ENCODE measurements around the gene ASS1. TPM values are rescaled to one million over a fixed set of nuclear protein-coding genes. Genes with fewer than 3 reads are reported as not detected.

The ASS1 gene
- total RNA-seq, 2 experiments from 2014 or later, result 2.6 to 4.1 TPM

GRCh38 chr9:130528674-130529073 lies 83.9 kb downstream of the ASS1 start:
- Mint-ChIP-seq H3K9me3 (no peaks in the 10 kb centered on the region), H3K4me1 (no peaks in the 10 kb centered on the region), H3K27ac (no peak overlapping the region), H3K4me3 (no peak overlapping the region), H3K36me3 (no peaks in the 10 kb centered on the region), H3K27me3 (peaks cover 6% of the 10 kb centered on the region)
- ATAC-seq (ENCODE audit: low read depth), result no peak
- POLR2A ChIA-PET, result no interaction called here
- no peak for DNase-seq

GRCh38 chr9:130530938-130531337 lies 86.2 kb downstream of the ASS1 start:
- H3K4me1 Mint-ChIP-seq, result peaks cover 3% of the 10 kb centered on the region
- H3K27me3 Mint-ChIP-seq, result peaks cover 22% of the 10 kb centered on the region
- no peak overlapping the region for H3K4me3 Mint-ChIP-seq
- no peak overlapping the region for H3K27ac Mint-ChIP-seq
- POLR2A ChIA-PET, result no interaction called here
- DNase-seq (no peak), ATAC-seq (ENCODE audit: low read depth) (no peak)
- H3K9me3 Mint-ChIP-seq, result no peaks in the 10 kb centered on the region
- H3K36me3 Mint-ChIP-seq, result no peaks in the 10 kb centered on the region

- no peak overlapping the region for H3K4me3 Mint-ChIP-seq
- ATAC-seq (ENCODE audit: low read depth) (no peak), DNase-seq (no peak)
- peaks cover 28% of the 10 kb centered on the region for H3K27me3 Mint-ChIP-seq
- H3K4me1 Mint-ChIP-seq, result peaks cover 4% of the 10 kb centered on the region
- POLR2A ChIA-PET, result no interaction called here
- H3K36me3 Mint-ChIP-seq, result no peaks in the 10 kb centered on the region
- H3K9me3 Mint-ChIP-seq, result no peaks in the 10 kb centered on the region
- H3K27ac Mint-ChIP-seq, result no peak overlapping the region
These were observed 86.9 kb downstream of the ASS1 start for GRCh38 chr9:130531670-130532069.

GRCh38 chr9:130532426-130533080 lies 87.8 kb downstream of the ASS1 start:
- H3K27ac Mint-ChIP-seq, result no peak overlapping the region
- POLR2A ChIA-PET, result no interaction called here
- no peak overlapping the region for H3K4me3 Mint-ChIP-seq
- H3K9me3 Mint-ChIP-seq, result no peaks in the 10 kb centered on the region
- H3K36me3 Mint-ChIP-seq, result no peaks in the 10 kb centered on the region
- DNase-seq (no peak), ATAC-seq (ENCODE audit: low read depth) (no peak)
- H3K4me1 Mint-ChIP-seq, result peaks cover 7% of the 10 kb centered on the region
- peaks cover 37% of the 10 kb centered on the region for H3K27me3 Mint-ChIP-seq

GRCh38 chr9:130535818-130536521 lies 91.2 kb downstream of the ASS1 start:
- Mint-ChIP-seq H3K27me3 (peaks cover 67% of the 10 kb centered on the region), H3K4me3 (no peak overlapping the region), H3K9me3 (no peaks in the 10 kb centered on the region), H3K4me1 (peaks cover 10% of the 10 kb centered on the region), H3K27ac (no peak overlapping the region), H3K36me3 (no peaks in the 10 kb centered on the region)
- POLR2A ChIA-PET, result no interaction called here
- ATAC-seq (ENCODE audit: low read depth) (no peak), DNase-seq (no peak)

- no peaks in the 10 kb centered on the region for H3K36me3 Mint-ChIP-seq
These were observed 91.9 kb downstream of the ASS1 start for GRCh38 chr9:130536701-130537107.

GRCh38 chr9:130537346-130538050 lies 92.7 kb downstream of the ASS1 start:
- Mint-ChIP-seq H3K27ac (no peak overlapping the region), H3K27me3 (peaks cover 68% of the 10 kb centered on the region), H3K4me1 (peaks cover 10% of the 10 kb centered on the region), H3K4me3 (no peak overlapping the region), H3K36me3 (no peaks in the 10 kb centered on the region), H3K9me3 (no peaks in the 10 kb centered on the region)
- POLR2A ChIA-PET, result interaction anchor here (0.6 kb wide), 1 partner anchor 13 kb away, joined by 4 read pairs; no protein-coding TSS in a partner anchor
- ATAC-seq (ENCODE audit: low read depth) (no peak), DNase-seq (no peak)

More at GRCh38 chr9:130536701-130537107, 91.9 kb downstream of the ASS1 start:
- DNase-seq, result no peak
- Mint-ChIP-seq H3K4me1 (peaks cover 10% of the 10 kb centered on the region), H3K27me3 (peaks cover 68% of the 10 kb centered on the region), H3K9me3 (no peaks in the 10 kb centered on the region), H3K4me3 (no peak overlapping the region), H3K27ac (no peak overlapping the region)
- no peak for ATAC-seq (ENCODE audit: low read depth)
- POLR2A ChIA-PET, result no interaction called here

GRCh38 chr9:130539420-130540223 lies 94.9 kb downstream of the ASS1 start:
- no peaks in the 10 kb centered on the region for H3K9me3 Mint-ChIP-seq
- H3K4me1 Mint-ChIP-seq, result peaks cover 10% of the 10 kb centered on the region
- H3K27me3 Mint-ChIP-seq, result peaks cover 69% of the 10 kb centered on the region
- no peak overlapping the region for H3K27ac Mint-ChIP-seq
- POLR2A ChIA-PET, result no interaction called here
- no peak for ATAC-seq (ENCODE audit: low read depth)
- H3K36me3 Mint-ChIP-seq, result no peaks in the 10 kb centered on the region
- H3K4me3 Mint-ChIP-seq, result no peak overlapping the region
- no peak for DNase-seq

- Mint-ChIP-seq H3K36me3 (no peaks in the 10 kb centered on the region), H3K9me3 (no peaks in the 10 kb centered on the region), H3K4me1 (peaks cover 6% of the 10 kb centered on the region), H3K4me3 (no peak overlapping the region), H3K27ac (no peak overlapping the region), H3K27me3 (peaks cover 52% of the 10 kb centered on the region)
- POLR2A ChIA-PET, result no interaction called here
- ATAC-seq (ENCODE audit: low read depth) (no peak), DNase-seq (no peak)
These were observed 96.8 kb downstream of the ASS1 start for GRCh38 chr9:130541533-130541932.

- ATAC-seq (ENCODE audit: low read depth) (no peak), DNase-seq (no peak)
- H3K27ac Mint-ChIP-seq, result no peak overlapping the region
- H3K4me1 Mint-ChIP-seq, result peaks cover 5% of the 10 kb centered on the region
- POLR2A ChIA-PET, result no interaction called here
- no peaks in the 10 kb centered on the region for H3K36me3 Mint-ChIP-seq
- H3K4me3 Mint-ChIP-seq, result no peak overlapping the region
- H3K9me3 Mint-ChIP-seq, result no peaks in the 10 kb centered on the region
- H3K27me3 Mint-ChIP-seq, result peaks cover 49% of the 10 kb centered on the region
These were observed 97.3 kb downstream of the ASS1 start for GRCh38 chr9:130542038-130542437.

GRCh38 chr9:130542457-130543228 lies 97.9 kb downstream of the ASS1 start:
- DNase-seq (no peak), ATAC-seq (ENCODE audit: low read depth) (no peak)
- no peaks in the 10 kb centered on the region for H3K36me3 Mint-ChIP-seq
- H3K4me1 Mint-ChIP-seq, result peaks cover 2% of the 10 kb centered on the region
- H3K27me3 Mint-ChIP-seq, result peaks cover 43% of the 10 kb centered on the region
- no peak overlapping the region for H3K4me3 Mint-ChIP-seq
- POLR2A ChIA-PET, result no interaction called here
- H3K27ac Mint-ChIP-seq, result no peak overlapping the region
- no peaks in the 10 kb centered on the region for H3K9me3 Mint-ChIP-seq

- peaks cover 35% of the 10 kb centered on the region for H3K27me3 Mint-ChIP-seq
- no peak for DNase-seq
- no peaks in the 10 kb centered on the region for H3K9me3 Mint-ChIP-seq
- H3K4me3 Mint-ChIP-seq, result no peak overlapping the region
- no peaks in the 10 kb centered on the region for H3K4me1 Mint-ChIP-seq
- no peak for ATAC-seq (ENCODE audit: low read depth)
- no peak overlapping the region for H3K27ac Mint-ChIP-seq
- H3K36me3 Mint-ChIP-seq, result no peaks in the 10 kb centered on the region
- POLR2A ChIA-PET, result no interaction called here
These were observed 98.6 kb downstream of the ASS1 start for GRCh38 chr9:130543368-130543767.

- no peak for DNase-seq
- Mint-ChIP-seq H3K4me3 (no peak overlapping the region), H3K27me3 (peaks cover 30% of the 10 kb centered on the region), H3K4me1 (no peaks in the 10 kb centered on the region), H3K9me3 (no peaks in the 10 kb centered on the region), H3K27ac (no peak overlapping the region), H3K36me3 (no peaks in the 10 kb centered on the region)
- ATAC-seq (ENCODE audit: low read depth), result no peak
- POLR2A ChIA-PET, result no interaction called here
These were observed 99.1 kb downstream of the ASS1 start for GRCh38 chr9:130543859-130544258.
